H1 (cell line): Measurements from ENCODE around the gene BPGM. TPM values are rescaled to one million over a fixed set of nuclear protein-coding genes. Genes with fewer than 3 reads are reported as not detected.

Source experiments
- CTCF ChIA-PET: fragments of 300-600 bp; sonication (Branson Sonifier 250); formaldehyde crosslinking; loops from one replicate; lab custom pipeline; 2021; ENCODE audit not compliant: partially characterized antibody; lab: Charles Lee
- POLR2A ChIA-PET: fragments of 300-600 bp; sonication (Branson Sonifier 250); formaldehyde crosslinking; loops from one replicate; lab custom pipeline; 2021; ENCODE audit warnings: inconsistent platforms; ENCODE audit not compliant: partially characterized antibody; lab: Charles Lee
- DNase-seq, 2 experiments: peaks; one replicate each; pipeline versions ENCODE4 v3.0.0 to v3.0.0-alpha.2; 2010 to 2022; ENCODE audit warnings: low spot score in 2 of 2, low read depth in 1 of 2, mixed read lengths in 1 of 2
- FAIRE-seq: peaks from 2 replicates; lab custom pipeline; 2011; peaks lifted over from hg19 to GRCh38; lab: Jason Lieb, UNC
- H2AFZ ChIP-seq: 2 replicates; pipeline ENCODE4 v1.8.1; 2012; ENCODE audit warnings: low read length, inconsistent platforms
- H2AK5ac ChIP-seq: 2 replicates; pipeline ENCODE4 v1.6.1; 2013; ENCODE audit warnings: low read depth, low read length
- H2BK120ac ChIP-seq: replicated peaks from 2 replicates; pipeline ENCODE3; 2013; ENCODE audit warnings: low read depth, low read length, inconsistent platforms
- H2BK12ac ChIP-seq: 2 replicates; pipeline ENCODE4 v1.6.1; 2013; ENCODE audit warnings: low read depth, low read length
- H2BK15ac ChIP-seq: 2 replicates; pipeline ENCODE4 v1.6.1; 2013; ENCODE audit warnings: low read length
- H2BK20ac ChIP-seq: 2 replicates; pipeline ENCODE4 v1.6.1; 2013; ENCODE audit warnings: low read length
- H2BK5ac ChIP-seq: 2 replicates; pipeline ENCODE4 v1.6.1; 2013; ENCODE audit warnings: low read depth, low read length
- H3K14ac ChIP-seq: 2 replicates; pipeline ENCODE4 v1.6.1; 2013; ENCODE audit warnings: inconsistent platforms; ENCODE audit not compliant: insufficient read length
- H3K18ac ChIP-seq: 2 replicates; pipeline ENCODE4 v1.6.1; 2013; ENCODE audit warnings: low read length; ENCODE audit errors: extremely low read depth
- H3K23ac ChIP-seq: 2 replicates; pipeline ENCODE4 v1.6.1; 2013; ENCODE audit warnings: inconsistent platforms; ENCODE audit not compliant: insufficient read length
- H3K23me2 ChIP-seq: 2 replicates; pipeline ENCODE4 v1.6.1; 2013; ENCODE audit warnings: low read depth, low read length
- H3K27ac ChIP-seq: 2 replicates; pipeline ENCODE4 v1.6.1; 2011; ENCODE audit warnings: low read depth, low read length, inconsistent platforms
- H3K27me3 ChIP-seq, 4 experiments: replicated peaks in 1 of 4; 1 replicate in 1 of 4; 2 replicates in 3 of 4; pipeline versions ENCODE4 v1.6.1 to v1.8.1; 2011 to 2013; ENCODE audit warnings: low read length in 3 of 4, mild to moderate bottlenecking in 3 of 4, inconsistent platforms in 2 of 4, mixed read lengths in 2 of 4, moderate library complexity in 1 of 4; ENCODE audit not compliant: control insufficient read depth in 3 of 4, insufficient read depth in 3 of 4; ENCODE audit errors: extremely low read depth in 1 of 4
- H3K36me3 ChIP-seq, 4 experiments: 2 replicates each; pipeline versions ENCODE4 v1.6.1 to v1.8.1; 2011 to 2013; ENCODE audit warnings: mild to moderate bottlenecking in 4 of 4, low read length in 3 of 4, moderate library complexity in 2 of 4, control low read depth in 1 of 4, inconsistent platforms in 1 of 4; ENCODE audit not compliant: insufficient read depth in 4 of 4, control insufficient read depth in 2 of 4
- H3K4ac ChIP-seq: replicated peaks from 2 replicates; pipeline ENCODE3; 2013; ENCODE audit warnings: low read length, low read depth, mixed read lengths, inconsistent platforms; ENCODE audit not compliant: insufficient read length
- H3K4me1 ChIP-seq, 4 experiments: replicated peaks in 1 of 4; 1 replicate in 1 of 4; 2 replicates in 3 of 4; pipeline versions ENCODE4 v1.6.1 to v1.8.1; 2011 to 2013; ENCODE audit warnings: low read length in 3 of 4, inconsistent platforms in 2 of 4, mixed read lengths in 1 of 4; ENCODE audit not compliant: insufficient read depth in 4 of 4, control insufficient read depth in 3 of 4
- H3K4me2 ChIP-seq, 2 experiments: 2 replicates each; pipeline versions ENCODE4 v1.6.1 to v1.8.1; 2011 to 2013; ENCODE audit warnings: low read depth in 2 of 2, low read length in 2 of 2, control low read depth in 1 of 2, inconsistent platforms in 1 of 2, mild to moderate bottlenecking in 1 of 2; ENCODE audit not compliant: insufficient read depth in 1 of 2
- H3K4me3 ChIP-seq, 4 experiments: fragments of 200-600, 300-600 bp in 1 of 4; sonication (generic), shearing (Covaris generic), sonication (Bioruptor Twin) in 1 of 4; 2 replicates each; pipeline versions ENCODE4 v1.5.1 to v1.8.1; 2011 to 2016; ENCODE audit warnings: low read length in 4 of 4, low read depth in 3 of 4, control low read depth in 2 of 4, inconsistent platforms in 2 of 4, mild to moderate bottlenecking in 2 of 4, mixed read lengths in 1 of 4, moderate library complexity in 1 of 4; ENCODE audit not compliant: insufficient read depth in 2 of 4; ENCODE audit errors: extremely low read depth in 1 of 4
- H3K56ac ChIP-seq: replicated peaks from 2 replicates; pipeline ENCODE3; 2013; ENCODE audit warnings: low read depth, mild to moderate bottlenecking, mixed read lengths, low read length, inconsistent platforms; ENCODE audit not compliant: insufficient read length
- H3K79me1 ChIP-seq: 2 replicates; pipeline ENCODE4 v1.6.1; 2013; ENCODE audit warnings: low read depth, low read length, control low read depth
- H3K79me2 ChIP-seq, 2 experiments: 2 replicates each; pipeline versions ENCODE4 v1.6.1 to v1.8.1; 2012 to 2013; ENCODE audit warnings: low read length in 2 of 2, mild to moderate bottlenecking in 2 of 2, inconsistent platforms in 1 of 2; ENCODE audit not compliant: insufficient read depth in 2 of 2, control insufficient read depth in 1 of 2
- H3K9ac ChIP-seq, 4 experiments: replicated peaks in 1 of 4; 1 replicate in 1 of 4; 2 replicates in 3 of 4; pipeline versions ENCODE4 v1.6.1 to v1.8.1; 2011 to 2013; ENCODE audit warnings: low read depth in 3 of 4, low read length in 3 of 4, control low read depth in 2 of 4, mild to moderate bottlenecking in 2 of 4, moderate library complexity in 2 of 4, inconsistent platforms in 1 of 4; ENCODE audit errors: extremely low read depth in 1 of 4
- H3K9me3 ChIP-seq, 2 experiments: 2 replicates each; pipeline versions ENCODE4 v1.6.1 to v1.8.1; 2012 to 2013; ENCODE audit warnings: mild to moderate bottlenecking in 2 of 2, moderate library complexity in 2 of 2, control low read depth in 1 of 2, inconsistent platforms in 1 of 2, low read depth in 1 of 2, low read length in 1 of 2, mixed read lengths in 1 of 2; ENCODE audit not compliant: insufficient read depth in 2 of 2
- H4K20me1 ChIP-seq, 2 experiments: replicated peaks in 1 of 2; 2 replicates each; pipeline versions ENCODE3 to v1.8.1; 2011 to 2013; ENCODE audit warnings: inconsistent platforms in 2 of 2, low read length in 2 of 2, mild to moderate bottlenecking in 1 of 2; ENCODE audit not compliant: insufficient read depth in 2 of 2, control insufficient read depth in 1 of 2
- H4K5ac ChIP-seq: 2 replicates; pipeline ENCODE4 v1.6.1; 2013; ENCODE audit warnings: low read length, low read depth, mixed read lengths, inconsistent platforms; ENCODE audit not compliant: insufficient read length
- H4K8ac ChIP-seq: 2 replicates; pipeline ENCODE4 v1.8.0; 2013; ENCODE audit warnings: mild to moderate bottlenecking, moderate library complexity, low read length, inconsistent platforms; ENCODE audit not compliant: insufficient read depth; ENCODE audit errors: extremely low read depth
- H4K91ac ChIP-seq: replicated peaks from 2 replicates; pipeline ENCODE3; 2013; ENCODE audit warnings: low read length, mixed read lengths, inconsistent platforms; ENCODE audit not compliant: insufficient read length
- ATF3 ChIP-seq: IDR thresholded peaks from 2 replicates; pipeline ENCODE4 v1.6.1; 2011; ENCODE audit warnings: low read depth, mild to moderate bottlenecking, low read length; ENCODE audit not compliant: insufficient read depth
- CTCF ChIP-seq, 3 experiments: IDR thresholded peaks; 1 replicate in 2 of 3; 2 replicates in 1 of 3; pipeline versions ENCODE4 v1.5.1 to v1.6.1; 2011; ENCODE audit warnings: low read length in 3 of 3, mild to moderate bottlenecking in 3 of 3, inconsistent platforms in 2 of 3, low read depth in 1 of 3, moderate library complexity in 1 of 3; ENCODE audit not compliant: insufficient read depth in 1 of 3; ENCODE audit errors: control extremely low read depth in 1 of 3
- KDM4A ChIP-seq: IDR thresholded peaks from one replicate; pipeline ENCODE4 v1.7.1; 2012; ENCODE audit warnings: low read depth, mild to moderate bottlenecking, moderate library complexity, low read length, inconsistent platforms; ENCODE audit not compliant: severe bottlenecking
- NRF1 ChIP-seq: IDR thresholded peaks from 2 replicates; pipeline ENCODE4 v1.6.1; 2011; ENCODE audit warnings: mild to moderate bottlenecking, low read depth, low read length, improper control_type of control experiment
- SAP30 ChIP-seq: fragments of 300-600 bp; sonication (generic); IDR thresholded peaks from 2 replicates; pipeline ENCODE4 v1.7.1; 2012; ENCODE audit warnings: low read length, moderate library complexity, mild to moderate bottlenecking, inconsistent platforms; ENCODE audit not compliant: insufficient read depth, insufficient replicate concordance
- TAF1 ChIP-seq: IDR thresholded peaks from 2 replicates; pipeline ENCODE4 v1.6.1; 2011; ENCODE audit warnings: mild to moderate bottlenecking, low read depth, low read length
- WGBS, 2 experiments: shearing (Covaris generic) in 1 of 2; methylation state at CpG; one replicate each; pipeline versions ENCODE4 v1.1.6 to v1.1.7; 2013 to 2015; ENCODE audit warnings: low lambda C conversion rate in 2 of 2, mixed read lengths in 2 of 2, inconsistent platforms in 1 of 2, low coverage in 1 of 2, missing lambda C conversion rate in 1 of 2; ENCODE audit not compliant: insufficient replicate concordance in 2 of 2, insufficient coverage in 1 of 2, insufficient read length in 1 of 2; ENCODE audit errors: extremely low coverage in 1 of 2, missing lambda C conversion rate in 1 of 2; 5-methylcytosine and 5-hydroxymethylcytosine counted together
- polyA plus RNA-seq, 7 experiments: library from polyadenylated mRNA; depleted of rRNA in 3 of 7; stranded (reverse) in 5 of 7; unstranded in 2 of 7; fragments of >200 nt in 5 of 7; fragments of 200-250 nt in 2 of 7; gene quantifications; 1 replicate in 5 of 7; 2 replicates in 1 of 7; 4 replicates in 1 of 7; pipeline versions ENCODE4 v1.2.1 to v1.2.3, GENCODE V29; 2011 to 2013; ENCODE audit warnings: missing spikeins in 2 of 7, mixed read lengths in 2 of 7
- total RNA-seq: library from RNA; stranded (reverse); fragmentation: NEBNext Ultra II Directional; extraction: Animal tissue kit (Norgen Biotek cat#: 25700); gene quantifications from 2 replicates; pipeline ENCODE4 v1.2.1, GENCODE V29; 2021

BPGM gene
- total and polyA plus RNA-seq, 2 of the 8 experiments (the other 6 are each of a cell fraction or from before 2014, with no cell fraction given) = 9.7 to 15.3 TPM

- Histone ChIP-seq H3K9ac (no peak overlapping the region), H4K5ac (no peak overlapping the region), H2AFZ (no peak overlapping the region), H3K4me2 (no peak overlapping the region), H2BK15ac (no peak overlapping the region), H3K23ac (no peak overlapping the region), H3K56ac (no peak overlapping the region), H3K27ac (no peak overlapping the region), H3K27me3 (no peaks in the 10 kb centered on the region), H3K9me3 (no peaks in the 10 kb centered on the region), H3K14ac (no peak overlapping the region), H2BK5ac (no peak overlapping the region), H4K8ac (no peak overlapping the region), H2AK5ac (no peak overlapping the region), H3K23me2 (no peaks in the 10 kb centered on the region), H3K36me3 (no peaks in the 10 kb centered on the region; a peak in 1 of 8 replicates), H3K79me1 (no peaks in the 10 kb centered on the region), H3K4me1 (peaks cover 0 to 4% (median 3%) of the 10 kb centered on the region in 4 experiments; a peak in 2 of 7 replicates), H3K4me3 (no peak overlapping the region), H2BK12ac (no peak overlapping the region), H3K18ac (no peak overlapping the region), H2BK120ac (no peak overlapping the region), H3K79me2 (no peaks in the 10 kb centered on the region), H3K4ac (no peak overlapping the region), H4K20me1 (no peaks in the 10 kb centered on the region), H2BK20ac (no peak overlapping the region), H4K91ac (no peak overlapping the region)
- ChIA-PET CTCF (interaction anchor here (0.8 to 4.3 kb wide), 25 partner anchors 8 to 259 kb away, joined by 3 to 24 read pairs (median 5); partner anchors contain the start of gene BPGM), POLR2A (no interaction called here)
- WGBS, 2 experiments = 76% methylated on average over 9 of the region's 9 CpGs; no CpG with 5 or more reads in 1 of the 2 experiments
- no peak for DNase-seq
- no peak for TF ChIP-seq ATF3
- TF ChIP-seq TAF1 = no peak
- TF ChIP-seq CTCF (IDR thresholded peaks at IDR 0.05; ENCODE audit: control extremely low read depth in 1 of 3, insufficient read depth in 1 of 3, low read depth in 1 of 3, low read length in 3 of 3) = no peak
- no peak for TF ChIP-seq KDM4A
- TF ChIP-seq SAP30 = no peak
- no peak for TF ChIP-seq NRF1
- no peak for FAIRE-seq
Observed at GRCh38 chr7:134695321-134695860, 48.7 kb downstream of the BPGM start.
